ENCODE results near the gene TCTN1.
"Not testable (repeated sequence)": the region's sequence is repeated elsewhere in the genome, so short reads cannot be mapped to it uniquely, and the experiment has no call there.

Gene TCTN1

GRCh38 chr12:110641521-110641920 is 27.6 kb downstream of the TCTN1 start:
- Mint-ChIP-seq H3K36me3 (ENCODE audit: low read depth) (peaks cover 21% of the 10 kb centered on the region), H3K4me3 (peak overlapping the region in 2 of 3 experiments; percentile 20 to 42), H3K27me3 (ENCODE audit: low read depth) (no peaks in the 10 kb centered on the region), H3K27ac (peak overlapping the region; percentile 82 to 88 (median 84)), H3K9me3 (no peaks in the 10 kb centered on the region), H3K4me1 (peaks cover 45% of the 10 kb centered on the region)
- no peak for TF ChIP-seq CTCF (IDR thresholded peaks at IDR 0.05; ENCODE audit: unreplicated experiment in 3 of 3)

DNA sequence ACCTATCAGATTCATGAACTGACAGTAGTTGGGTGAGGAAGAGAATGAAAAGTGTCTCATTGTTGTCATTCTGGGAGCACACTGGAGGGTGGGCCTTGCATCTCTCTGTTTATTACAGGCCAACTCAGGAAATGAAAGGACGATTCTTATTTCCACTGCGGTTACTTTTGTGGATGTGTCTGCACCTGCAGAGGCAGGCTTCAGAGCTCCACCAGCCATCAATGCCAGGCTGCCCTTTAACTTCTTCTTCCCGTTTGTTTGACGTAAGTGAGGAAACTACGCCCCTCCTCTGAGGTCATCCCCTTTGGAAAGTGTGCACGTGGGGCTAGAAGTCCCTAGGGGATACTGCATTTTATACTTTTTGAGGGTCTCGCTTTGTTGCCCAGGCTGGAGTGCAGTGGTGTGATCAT is 33.7 kb downstream of the TCTN1 start:
- peaks cover 61% of the 10 kb centered on the region for H3K36me3 Mint-ChIP-seq (ENCODE audit: low read depth)
- H3K4me1 Mint-ChIP-seq: peaks cover 5% of the 10 kb centered on the region
- H3K27me3 Mint-ChIP-seq (ENCODE audit: low read depth): no peaks in the 10 kb centered on the region
- TF ChIP-seq CTCF (IDR thresholded peaks at IDR 0.05; ENCODE audit: unreplicated experiment in 3 of 3): no peak
- no peak overlapping the region for H3K27ac Mint-ChIP-seq
- H3K4me3 Mint-ChIP-seq: no peak overlapping the region
- H3K9me3 Mint-ChIP-seq: no peaks in the 10 kb centered on the region

DNA sequence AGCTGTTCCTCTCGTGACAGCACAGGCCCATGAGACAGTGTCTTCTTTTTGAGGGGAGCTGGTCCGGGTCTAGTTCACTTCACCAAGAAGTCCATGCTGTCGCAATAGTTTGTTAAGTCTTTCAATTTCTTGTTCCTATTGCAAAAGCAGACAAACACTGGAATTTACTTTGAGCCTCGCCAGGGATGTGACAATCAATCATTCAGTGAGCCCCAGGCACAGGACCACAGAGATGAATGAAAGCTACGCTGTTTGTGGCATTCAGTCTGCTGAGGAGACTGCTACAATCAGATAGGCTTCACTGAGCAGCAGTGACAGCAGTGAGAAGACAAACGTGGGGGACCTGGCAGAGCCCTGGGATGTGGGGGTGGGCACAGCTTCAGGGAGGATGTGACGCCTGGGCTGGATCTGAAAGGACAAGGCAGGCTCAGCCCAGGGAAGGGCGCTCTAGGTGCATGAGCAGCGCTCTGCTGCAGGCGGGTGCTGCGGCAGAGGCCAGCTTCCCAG is 35.5 kb downstream of the TCTN1 start:
- Mint-ChIP-seq H3K4me3 (no peak overlapping the region), H3K36me3 (ENCODE audit: low read depth) (peaks cover 67% of the 10 kb centered on the region), H3K4me1 (no peaks in the 10 kb centered on the region), H3K27me3 (ENCODE audit: low read depth) (no peaks in the 10 kb centered on the region), H3K9me3 (no peaks in the 10 kb centered on the region), H3K27ac (no peak overlapping the region)
- no peak for TF ChIP-seq CTCF (IDR thresholded peaks at IDR 0.05; ENCODE audit: unreplicated experiment in 3 of 3)

GRCh38 chr12:110654238-110654637 is 40.3 kb downstream of the TCTN1 start:
- H3K27me3 Mint-ChIP-seq (ENCODE audit: low read depth); H3K9me3 Mint-ChIP-seq; H3K4me3 Mint-ChIP-seq; H3K27ac Mint-ChIP-seq: not testable (repeated sequence)
- peaks cover 44% of the 10 kb centered on the region for H3K36me3 Mint-ChIP-seq (ENCODE audit: low read depth)
- peaks cover 28% of the 10 kb centered on the region for H3K4me1 Mint-ChIP-seq

- H3K36me3 Mint-ChIP-seq (ENCODE audit: low read depth): peaks cover 32% of the 10 kb centered on the region
- no peak overlapping the region for H3K4me3 Mint-ChIP-seq
- TF ChIP-seq CTCF (IDR thresholded peaks at IDR 0.05; ENCODE audit: unreplicated experiment in 3 of 3): no peak
- H3K27me3 Mint-ChIP-seq (ENCODE audit: low read depth): no peaks in the 10 kb centered on the region
- no peaks in the 10 kb centered on the region for H3K9me3 Mint-ChIP-seq
- H3K27ac Mint-ChIP-seq: no peak overlapping the region
- peaks cover 28% of the 10 kb centered on the region for H3K4me1 Mint-ChIP-seq
Measured at GRCh38 chr12:110656071-110656655, 42.2 kb downstream of the TCTN1 start.

- TF ChIP-seq CTCF (IDR thresholded peaks at IDR 0.05; ENCODE audit: unreplicated experiment in 3 of 3): no peak
- no peak overlapping the region for H3K4me3 Mint-ChIP-seq
- H3K9me3 Mint-ChIP-seq: no peaks in the 10 kb centered on the region
- no peaks in the 10 kb centered on the region for H3K27me3 Mint-ChIP-seq (ENCODE audit: low read depth)
- peaks cover 21% of the 10 kb centered on the region for H3K36me3 Mint-ChIP-seq (ENCODE audit: low read depth)
- H3K27ac Mint-ChIP-seq: peak overlapping the region in 1 of 3 experiments; percentile 50
- peaks cover 28% of the 10 kb centered on the region for H3K4me1 Mint-ChIP-seq
Measured at GRCh38 chr12:110657747-110658146, 43.8 kb downstream of the TCTN1 start.
